EL (cell line): Measurements from ENCODE around the gene FANK1.
A peak's percentile ranks its signal among the peaks of the same experiment; 100 is the strongest.
"Not testable (repeated sequence)": the region's sequence is repeated elsewhere in the genome, so short reads cannot be mapped to it uniquely, and the experiment has no call there.

Source experiments
- DNase-seq: peaks from one replicate; pipeline ENCODE4 v3.0.0-alpha.2; 2016

FANK1 gene

DNA sequence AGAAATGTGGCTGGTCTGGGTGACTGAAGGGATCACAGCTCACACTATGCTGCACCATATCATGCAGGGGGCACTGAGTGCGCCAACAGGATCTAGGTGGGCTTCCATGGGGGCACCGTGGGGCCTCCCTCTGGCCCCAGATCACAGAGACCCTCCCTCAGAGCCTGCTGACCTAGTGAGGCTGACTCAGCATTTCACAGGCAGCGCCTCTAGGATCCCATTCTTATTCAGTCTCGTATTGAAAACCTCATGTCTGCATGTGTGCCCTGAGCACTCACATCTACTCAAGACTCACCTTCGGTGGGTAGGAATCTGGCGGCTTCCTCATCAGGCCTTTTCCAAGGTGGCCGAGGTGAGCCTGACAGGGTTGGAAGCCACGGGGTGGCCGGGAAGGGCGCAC is 141.6 kb downstream of the FANK1 start:
- DNase-seq = no peak

- no peak for DNase-seq
These were observed 144.8 kb downstream of the FANK1 start for GRCh38 chr10:126041117-126041516.

DNA sequence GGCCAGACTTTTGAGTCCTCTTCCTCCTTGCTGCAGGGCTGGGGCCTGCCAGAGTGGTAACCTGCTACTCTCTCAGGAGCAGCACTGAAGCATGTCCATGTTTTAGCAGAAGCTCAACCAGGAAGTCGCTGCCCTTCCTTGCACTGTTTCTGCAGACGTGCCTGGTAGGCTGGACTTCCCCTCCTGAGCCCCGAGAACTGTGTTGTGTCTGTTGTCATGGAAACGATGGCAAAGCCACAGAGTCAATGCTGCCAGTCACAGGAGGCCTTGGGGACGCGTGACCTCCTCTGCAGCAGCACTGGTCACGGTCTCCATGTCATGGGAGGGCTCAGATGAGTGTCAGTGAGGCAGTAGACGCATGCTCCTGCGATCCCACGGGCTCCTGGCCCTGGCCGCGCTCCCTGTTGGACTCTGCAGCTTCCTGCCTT is 145.5 kb downstream of the FANK1 start:
- DNase-seq = no peak

DNA sequence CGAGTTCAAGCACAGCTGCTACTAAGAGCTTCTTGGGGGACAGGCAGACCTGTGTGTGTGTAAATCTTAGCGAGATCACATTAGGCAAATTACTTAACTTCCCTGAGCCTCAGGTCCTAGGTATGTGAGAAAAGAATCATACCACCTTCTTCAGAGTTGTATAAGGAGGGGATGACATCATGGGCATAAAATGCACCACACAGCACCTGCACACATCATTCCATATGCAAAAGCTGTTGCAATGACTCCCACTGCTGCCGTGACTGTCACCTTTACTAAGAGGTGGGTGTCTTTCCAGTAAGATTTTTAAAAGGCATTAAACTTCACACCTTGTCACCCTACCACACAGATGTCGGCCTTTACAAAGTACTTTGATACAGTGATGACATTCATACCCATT is 146.0 kb downstream of the FANK1 start:
- DNase-seq = no peak

DNA sequence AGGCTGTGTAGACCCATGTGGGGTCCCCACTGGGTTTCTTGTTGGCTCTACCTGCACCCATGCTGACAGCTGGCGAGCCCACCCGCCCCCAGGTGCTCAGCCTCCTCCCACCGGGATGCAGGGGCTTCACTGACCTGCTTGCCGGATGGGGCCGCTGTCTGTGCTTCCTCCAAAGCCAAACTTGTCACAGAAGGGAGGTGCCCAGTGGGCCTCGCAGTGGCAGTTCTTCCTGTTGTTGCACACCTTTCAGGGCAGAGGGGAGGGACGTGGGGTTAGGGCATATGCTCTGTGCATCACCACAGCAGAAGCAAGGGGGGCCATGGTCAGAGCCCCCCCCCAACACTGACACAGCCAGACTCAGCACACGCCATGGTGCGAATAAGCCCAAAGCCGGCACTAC is 146.5 kb downstream of the FANK1 start:
- no peak for DNase-seq

GRCh38 chr10:126043389-126043788 is 147.0 kb downstream of the FANK1 start:
- DNase-seq = no peak

DNA sequence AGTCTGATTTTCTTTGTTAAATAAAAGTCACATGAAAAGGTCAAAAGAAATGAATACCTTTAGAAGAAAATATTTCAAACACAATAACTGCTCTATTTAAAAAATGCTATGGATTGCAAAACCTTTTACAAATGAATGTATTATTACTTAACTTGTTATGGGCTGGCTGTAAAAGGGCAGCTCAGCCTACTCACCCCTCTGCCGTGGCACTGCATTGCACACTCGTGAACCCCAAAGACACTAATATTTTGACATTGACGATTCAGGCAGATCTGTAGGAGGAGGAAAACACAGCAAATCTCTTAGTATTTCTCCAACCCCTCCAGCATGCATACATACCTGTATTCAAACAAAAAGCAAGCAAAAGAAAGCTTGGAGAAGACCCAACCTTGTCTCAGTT is 149.5 kb downstream of the FANK1 start:
- no peak for DNase-seq

DNA sequence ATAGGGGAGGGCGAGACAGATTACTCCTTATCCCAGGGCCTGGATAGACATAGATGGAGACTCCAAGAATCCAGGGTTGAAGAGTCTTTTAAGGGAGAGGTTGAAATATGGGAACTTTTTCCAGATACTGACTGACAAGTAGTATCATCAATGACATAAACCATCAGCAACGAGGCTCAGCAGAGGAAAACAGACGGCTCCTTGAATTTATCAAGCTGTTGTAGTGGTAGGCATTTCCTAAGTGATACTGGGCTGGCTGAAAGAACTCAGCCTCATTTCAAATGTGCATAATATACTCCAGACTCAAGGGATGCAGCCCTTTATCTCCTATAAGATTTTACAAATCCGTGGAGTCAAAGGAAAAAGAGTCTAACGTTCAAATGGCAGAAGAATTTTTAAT is 150.5 kb downstream of the FANK1 start:
- no peak for DNase-seq

GRCh38 chr10:126047749-126048148 is 151.4 kb downstream of the FANK1 start:
- not testable (repeated sequence) for DNase-seq

GRCh38 chr10:126049759-126050700 is 153.7 kb downstream of the FANK1 start:
- peak; percentile 74 for DNase-seq

GRCh38 chr10:126052171-126052570 is 155.8 kb downstream of the FANK1 start:
- no peak for DNase-seq

DNA sequence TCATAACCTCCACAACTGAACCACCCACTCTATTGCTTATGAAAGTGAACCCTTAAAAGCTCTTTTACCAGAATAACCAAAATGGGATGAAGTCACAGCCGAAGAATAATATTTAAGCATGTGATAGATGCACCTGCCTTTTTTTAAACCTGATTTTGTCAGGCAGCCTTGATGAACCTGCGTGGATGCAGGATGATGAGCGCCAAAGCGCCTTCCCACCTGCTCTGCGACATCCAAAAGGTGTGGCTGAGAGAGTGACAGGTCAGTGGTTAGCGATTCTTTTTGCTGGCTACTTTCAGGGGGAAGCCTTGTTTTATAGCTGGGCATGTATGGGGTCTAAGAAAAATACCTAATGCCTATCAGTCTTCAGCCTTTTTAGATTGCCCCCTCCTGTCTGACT is 157.8 kb downstream of the FANK1 start:
- no peak for DNase-seq

GRCh38 chr10:126057494-126057893 is 161.1 kb downstream of the FANK1 start:
- DNase-seq = no peak

- DNase-seq = no peak
These were observed 161.7 kb downstream of the FANK1 start for GRCh38 chr10:126058104-126058503.

DNA sequence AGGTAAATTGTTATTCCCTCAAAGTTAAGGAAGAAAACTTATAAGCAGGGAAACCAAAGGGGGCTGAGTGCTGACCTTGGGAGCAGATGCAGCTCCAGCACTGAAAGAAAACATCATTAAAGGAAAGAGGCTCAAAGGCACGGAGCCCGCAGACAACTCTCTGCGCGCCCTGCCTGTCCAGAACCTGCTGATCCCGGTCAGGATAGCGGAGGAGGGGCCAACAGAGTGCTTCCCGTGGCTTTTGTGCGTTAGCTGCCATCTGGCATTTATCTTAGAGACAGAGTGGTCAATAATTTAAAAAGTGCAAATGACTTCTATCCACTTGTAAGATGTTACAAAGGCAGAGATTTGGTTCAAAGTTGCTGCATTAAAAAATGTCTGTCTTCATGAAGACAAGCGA is 162.1 kb downstream of the FANK1 start:
- no peak for DNase-seq
